NCI-H2196 treated with DMSO at 0.1 percent for 48 hours (cell line): ENCODE data around the gene PLCB3.
A peak's percentile ranks its signal among the peaks of the same experiment; 100 is the strongest.
"Not testable (repeated sequence)": the region's sequence is repeated elsewhere in the genome, so short reads cannot be mapped to it uniquely, and the experiment has no call there.

Experiments used
- DNase-seq: peaks from one replicate; lab custom pipeline; 2025; ENCODE audit not compliant: unreplicated experiment; lab: John Stamatoyannopoulos, UW

PLCB3 gene

DNA sequence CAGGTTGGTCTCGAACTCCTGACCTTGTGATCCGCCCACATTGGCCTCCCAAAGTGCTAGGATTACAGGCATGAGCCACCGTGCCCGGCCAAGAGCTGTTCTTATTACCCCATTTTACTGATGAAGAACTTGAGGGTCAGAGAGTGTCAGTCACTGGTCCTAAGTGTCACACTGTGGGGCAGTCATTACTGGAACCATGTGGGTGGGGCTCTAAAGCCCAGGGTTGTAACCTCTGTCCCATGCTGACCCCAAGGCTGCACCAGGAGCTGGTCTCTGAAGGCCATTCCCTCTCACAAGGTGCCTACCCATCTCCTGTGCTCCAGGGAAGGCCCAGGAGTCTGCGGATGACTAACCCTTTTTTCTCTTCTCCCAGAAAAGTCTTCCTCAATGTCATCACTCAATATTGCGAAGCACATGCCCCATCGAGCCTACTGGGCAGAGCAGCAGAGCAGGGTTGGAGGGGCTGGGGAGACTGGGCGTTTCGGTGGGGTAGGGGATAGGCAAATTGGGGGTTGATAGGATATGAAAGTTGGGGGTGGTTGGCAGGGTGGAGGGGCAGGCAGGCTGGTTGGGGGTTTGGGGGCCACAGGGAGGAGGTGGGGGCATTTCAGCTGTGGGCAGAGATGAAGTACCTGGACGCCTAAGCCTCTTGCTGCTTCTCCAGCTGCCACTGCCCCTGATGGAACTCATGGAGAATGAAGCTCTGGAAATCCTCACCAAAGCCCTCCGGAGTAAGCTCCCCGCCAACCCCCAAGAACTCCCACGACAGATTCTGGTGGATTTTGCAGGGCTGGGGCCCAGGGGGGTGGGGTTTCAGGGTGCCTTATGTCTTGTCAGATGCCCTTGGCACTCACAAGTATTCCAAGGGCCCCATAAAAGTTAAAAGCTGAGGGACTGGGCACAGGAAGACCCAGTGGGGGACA is 52.0 kb downstream of the PLCB3 start:
- DNase-seq = no peak

DNA sequence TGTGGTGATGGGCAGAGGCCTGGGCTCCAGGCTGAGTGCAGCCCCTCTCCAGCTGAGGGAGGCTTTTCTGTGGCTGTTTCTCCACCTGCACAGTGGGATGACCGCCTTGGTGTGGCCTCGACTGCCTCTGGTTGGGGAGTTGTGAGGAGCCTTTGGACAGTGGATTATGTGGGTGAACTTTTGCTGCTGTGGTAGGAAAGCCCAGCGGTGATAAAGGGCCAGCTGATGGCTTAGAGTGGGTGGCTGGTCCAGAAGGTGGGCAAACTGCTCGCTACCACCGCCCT is 52.6 kb downstream of the PLCB3 start:
- no peak for DNase-seq

DNA sequence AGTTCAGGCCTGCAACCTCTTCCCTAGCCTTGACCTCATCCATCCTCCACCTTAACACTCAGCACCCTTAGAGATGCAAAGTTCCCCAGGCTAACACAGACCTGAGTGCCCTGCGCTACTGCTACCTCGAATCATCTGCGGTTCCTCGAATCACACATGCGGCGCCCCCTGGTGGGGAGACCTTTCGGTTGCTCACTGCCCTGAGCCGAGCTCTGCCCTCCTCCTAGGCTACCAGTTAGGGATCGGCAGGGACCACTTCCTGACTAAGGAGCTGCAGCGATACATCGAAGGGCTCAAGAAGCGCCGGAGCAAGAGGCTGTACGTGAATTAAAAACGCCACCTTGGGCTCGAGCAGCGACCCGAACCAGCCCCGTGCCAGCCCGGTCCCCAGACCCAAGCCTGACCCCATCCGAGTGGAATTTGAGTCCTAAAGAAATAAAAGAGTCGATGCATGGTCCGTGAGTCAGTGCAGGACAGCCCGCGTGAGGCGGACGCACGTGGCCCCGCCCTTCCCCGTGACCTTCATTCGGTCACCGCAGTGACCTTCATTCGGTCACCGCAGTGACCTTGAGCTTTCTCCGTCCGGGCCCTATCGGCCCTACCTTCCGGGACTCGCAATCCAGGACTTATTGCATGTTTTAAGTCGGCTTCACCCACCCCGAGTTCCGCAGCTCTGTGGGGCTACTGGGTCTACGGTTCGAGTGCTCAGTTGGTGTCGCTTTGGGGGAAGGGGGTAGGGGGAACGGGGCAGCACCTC is 53.2 kb downstream of the PLCB3 start:
- DNase-seq = peak; percentile 88

DNA sequence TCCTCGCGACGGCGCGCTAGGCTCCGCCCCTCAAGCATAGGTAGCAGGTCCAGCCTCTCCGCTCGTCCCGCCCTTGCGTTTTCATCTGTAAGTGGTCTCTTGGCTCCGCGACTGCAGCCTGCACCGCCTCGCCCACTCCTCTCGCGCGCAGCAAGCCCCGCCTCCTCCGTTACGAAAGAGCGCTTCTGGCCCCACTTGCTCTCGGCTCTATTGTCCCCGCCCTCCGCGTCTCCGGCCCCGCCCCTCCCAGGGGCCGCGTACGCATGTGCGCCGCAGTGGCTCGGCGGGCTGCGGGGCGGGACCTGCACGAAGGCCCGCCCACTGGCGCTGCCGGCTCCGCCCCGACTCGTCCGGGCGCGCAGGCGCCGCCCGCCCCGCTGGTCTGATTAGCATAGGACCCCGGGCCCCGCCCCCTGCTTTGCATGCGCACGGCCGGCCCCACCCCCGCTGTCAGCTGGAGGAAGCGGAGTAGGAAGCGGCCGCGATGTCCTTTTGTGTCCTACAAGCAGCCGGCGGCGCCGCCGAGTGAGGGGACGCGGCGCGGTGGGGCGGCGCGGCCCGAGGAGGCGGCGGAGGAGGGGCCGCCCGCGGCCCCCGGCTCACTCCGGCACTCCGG is 53.9 kb downstream of the PLCB3 start, which contains the start of gene ESRRA:
ESRRA (plus strand) TSS at position 450 of the 616 bp plus-strand sequence. CDS start 1,656 bp downstream, outside the sequence.
- peak; percentile 100 for DNase-seq

DNA sequence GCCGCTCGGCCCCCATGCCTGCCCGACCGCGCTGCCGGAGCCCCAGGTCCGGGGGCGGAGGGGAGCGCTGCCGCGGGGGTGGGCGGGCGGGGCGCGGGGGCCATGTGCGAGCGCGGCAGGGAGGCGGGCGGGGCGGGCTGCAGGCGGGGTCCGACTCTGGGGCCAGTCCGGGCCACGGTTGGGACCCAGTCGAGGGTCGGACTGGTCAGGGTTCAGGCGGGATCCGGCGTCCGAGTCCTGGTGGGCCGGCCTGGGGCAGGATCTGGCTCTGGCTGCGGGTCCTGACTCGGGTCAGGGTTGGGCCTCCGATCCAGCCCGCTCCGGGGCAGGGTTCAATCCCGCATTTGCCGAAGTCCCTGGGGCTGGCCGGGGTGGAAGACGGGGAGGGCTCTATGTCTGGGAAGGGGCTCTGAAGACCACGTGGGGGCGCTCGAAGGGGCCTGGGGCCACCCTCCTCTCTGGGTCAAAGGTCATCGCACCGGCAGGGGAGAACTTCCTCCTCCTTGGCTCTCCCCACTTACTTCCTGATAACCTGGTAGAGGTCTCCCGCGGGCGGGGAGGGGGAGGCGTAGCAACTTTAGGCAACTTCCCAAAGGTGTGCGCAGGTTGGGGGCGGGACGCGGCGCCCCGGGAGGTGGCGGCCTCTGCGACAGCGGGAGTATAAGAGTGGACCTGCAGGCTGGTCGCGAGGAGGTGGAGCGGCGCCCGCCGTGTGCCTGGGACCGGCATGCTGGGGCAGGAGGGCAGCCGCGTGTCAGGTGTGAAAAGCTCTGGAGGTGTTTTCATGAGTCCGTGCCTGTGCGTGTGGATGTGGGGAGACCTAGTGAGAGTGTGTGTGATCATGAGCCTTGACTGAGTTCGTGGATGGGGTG is 54.6 kb downstream of the PLCB3 start:
- DNase-seq = peak; percentile 40

DNA sequence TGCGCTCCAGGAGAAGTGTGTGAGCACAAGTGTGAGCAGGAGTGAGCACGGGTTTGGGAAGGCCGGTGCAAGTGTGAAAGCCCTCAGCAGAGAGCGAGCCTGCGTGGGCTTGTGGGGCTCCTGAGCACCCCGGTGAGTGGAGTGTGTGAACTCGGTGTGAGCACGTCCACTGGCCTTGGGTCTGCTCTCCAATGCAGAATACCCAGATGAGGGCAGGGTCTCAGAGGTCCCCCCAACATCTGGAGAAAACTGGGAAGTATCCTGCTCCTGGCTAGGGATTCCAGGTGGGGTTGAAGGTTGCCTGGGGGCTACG is 55.2 kb downstream of the PLCB3 start:
- no peak for DNase-seq

DNA sequence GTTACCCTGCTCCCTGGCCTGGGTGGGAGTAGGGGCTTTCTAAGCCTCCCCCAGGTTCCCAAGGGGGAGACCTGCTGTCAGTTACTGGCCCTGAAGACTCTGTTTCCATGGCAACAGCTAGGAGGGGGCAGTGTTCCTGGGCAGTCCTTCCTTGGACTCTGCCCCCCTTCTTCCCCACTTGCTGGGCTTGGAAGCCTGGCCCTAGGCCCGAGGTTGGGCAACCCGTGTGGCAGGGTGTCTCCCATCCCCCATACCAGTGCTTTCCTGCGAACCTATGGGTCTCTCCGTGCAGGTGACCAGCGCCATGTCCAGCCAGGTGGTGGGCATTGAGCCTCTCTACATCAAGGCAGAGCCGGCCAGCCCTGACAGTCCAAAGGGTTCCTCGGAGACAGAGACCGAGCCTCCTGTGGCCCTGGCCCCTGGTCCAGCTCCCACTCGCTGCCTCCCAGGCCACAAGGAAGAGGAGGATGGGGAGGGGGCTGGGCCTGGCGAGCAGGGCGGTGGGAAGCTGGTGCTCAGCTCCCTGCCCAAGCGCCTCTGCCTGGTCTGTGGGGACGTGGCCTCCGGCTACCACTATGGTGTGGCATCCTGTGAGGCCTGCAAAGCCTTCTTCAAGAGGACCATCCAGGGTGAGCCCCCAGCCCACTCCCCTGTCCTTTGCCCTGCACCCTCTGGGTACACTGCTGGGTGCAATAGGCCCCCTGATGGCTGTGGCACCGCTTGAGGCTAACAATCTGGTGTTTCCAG is 55.7 kb downstream of the PLCB3 start:
- DNase-seq = no peak

DNA sequence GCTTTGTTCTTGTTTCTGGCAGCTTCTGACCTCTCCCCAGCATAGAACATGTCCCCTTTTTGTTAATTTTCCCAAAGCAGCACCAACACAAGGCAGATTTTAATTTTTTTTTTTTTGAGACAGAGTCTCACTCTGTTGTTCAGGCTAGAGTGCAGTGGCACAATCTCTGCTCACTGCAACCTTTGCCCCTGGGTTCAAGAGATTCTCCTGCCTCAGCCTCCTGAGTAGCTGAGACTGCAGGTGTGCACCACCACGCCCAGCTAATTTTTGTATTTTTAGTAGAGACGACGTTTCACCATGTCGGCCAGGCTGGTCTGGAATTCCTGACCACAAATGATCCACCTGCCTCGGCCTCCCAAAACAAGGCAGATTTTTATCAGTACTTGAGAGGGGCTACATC is 56.5 kb downstream of the PLCB3 start:
- DNase-seq = not testable (repeated sequence)

DNA sequence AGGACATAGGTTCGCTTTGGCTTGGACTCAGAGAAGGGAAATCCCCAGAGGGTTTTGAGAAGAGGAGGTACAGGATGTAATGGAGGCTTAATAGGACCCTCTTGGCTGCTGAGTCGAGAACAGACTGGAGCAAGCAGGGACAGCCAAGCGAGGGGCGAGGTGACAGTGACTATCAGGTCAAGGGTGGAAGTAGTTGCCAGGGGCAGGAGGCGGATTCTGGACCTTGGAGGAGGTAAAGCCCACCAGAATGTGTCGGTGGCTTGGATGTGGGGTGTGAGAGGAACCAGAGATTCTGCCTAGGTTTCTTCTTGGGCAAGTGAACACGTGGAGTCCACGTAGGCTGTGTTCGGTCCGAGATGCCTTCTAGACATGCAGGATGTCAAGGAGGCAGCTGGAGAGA is 61.6 kb downstream of the PLCB3 start:
- DNase-seq = no peak

DNA sequence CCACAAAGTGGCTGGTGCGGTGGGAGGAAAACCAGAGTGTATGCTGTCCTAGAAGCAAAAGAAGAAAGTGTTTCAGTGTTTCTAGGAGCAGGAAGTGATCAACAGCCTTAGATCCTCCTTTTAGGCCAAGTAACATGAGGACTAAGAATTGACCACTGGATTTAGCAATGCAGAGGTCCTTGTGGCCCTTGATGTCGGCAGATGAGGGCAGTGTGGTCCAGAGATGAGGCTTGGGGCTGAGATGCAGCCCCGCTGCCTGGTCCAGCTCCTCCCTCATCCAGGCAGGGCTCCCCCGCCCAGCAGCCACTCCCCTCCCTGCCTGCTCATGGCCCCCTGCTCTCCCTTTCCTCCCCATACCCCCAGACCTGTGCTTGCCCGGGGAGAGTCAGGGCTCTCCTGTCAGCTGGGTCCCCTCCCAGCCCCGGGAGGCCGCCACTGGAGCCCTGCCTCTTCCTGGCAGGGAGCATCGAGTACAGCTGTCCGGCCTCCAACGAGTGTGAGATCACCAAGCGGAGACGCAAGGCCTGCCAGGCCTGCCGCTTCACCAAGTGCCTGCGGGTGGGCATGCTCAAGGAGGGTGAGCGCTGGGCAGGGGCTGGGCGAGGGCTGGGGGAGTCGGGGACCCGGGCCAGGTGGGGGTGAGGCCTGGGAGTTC is 62.3 kb downstream of the PLCB3 start:
- DNase-seq = no peak

DNA sequence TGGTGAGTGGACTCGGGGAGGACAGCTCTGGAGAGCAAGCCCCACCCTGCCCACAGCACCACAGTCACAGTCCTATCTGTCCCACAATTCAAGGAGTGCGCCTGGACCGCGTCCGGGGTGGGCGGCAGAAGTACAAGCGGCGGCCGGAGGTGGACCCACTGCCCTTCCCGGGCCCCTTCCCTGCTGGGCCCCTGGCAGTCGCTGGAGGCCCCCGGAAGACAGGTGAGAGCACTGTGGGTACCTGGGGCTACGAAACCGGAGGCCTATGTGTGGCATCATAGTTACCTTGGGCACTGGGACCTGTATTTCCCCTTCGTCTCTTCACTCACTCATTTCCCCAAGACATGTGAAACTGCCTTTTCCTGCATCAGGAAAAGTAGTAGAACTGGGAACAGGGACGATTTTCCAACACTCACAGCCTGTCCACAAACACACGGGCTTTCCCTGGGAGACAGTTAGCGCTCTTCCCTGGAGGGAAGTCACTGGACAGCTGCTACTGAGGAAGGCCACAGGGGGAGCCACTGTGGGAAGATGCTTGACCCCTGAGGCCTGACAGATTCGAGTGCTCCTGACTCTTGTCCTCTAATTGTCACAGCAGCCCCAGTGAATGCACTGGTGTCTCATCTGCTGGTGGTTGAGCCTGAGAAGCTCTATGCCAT is 62.9 kb downstream of the PLCB3 start:
- no peak for DNase-seq

DNA sequence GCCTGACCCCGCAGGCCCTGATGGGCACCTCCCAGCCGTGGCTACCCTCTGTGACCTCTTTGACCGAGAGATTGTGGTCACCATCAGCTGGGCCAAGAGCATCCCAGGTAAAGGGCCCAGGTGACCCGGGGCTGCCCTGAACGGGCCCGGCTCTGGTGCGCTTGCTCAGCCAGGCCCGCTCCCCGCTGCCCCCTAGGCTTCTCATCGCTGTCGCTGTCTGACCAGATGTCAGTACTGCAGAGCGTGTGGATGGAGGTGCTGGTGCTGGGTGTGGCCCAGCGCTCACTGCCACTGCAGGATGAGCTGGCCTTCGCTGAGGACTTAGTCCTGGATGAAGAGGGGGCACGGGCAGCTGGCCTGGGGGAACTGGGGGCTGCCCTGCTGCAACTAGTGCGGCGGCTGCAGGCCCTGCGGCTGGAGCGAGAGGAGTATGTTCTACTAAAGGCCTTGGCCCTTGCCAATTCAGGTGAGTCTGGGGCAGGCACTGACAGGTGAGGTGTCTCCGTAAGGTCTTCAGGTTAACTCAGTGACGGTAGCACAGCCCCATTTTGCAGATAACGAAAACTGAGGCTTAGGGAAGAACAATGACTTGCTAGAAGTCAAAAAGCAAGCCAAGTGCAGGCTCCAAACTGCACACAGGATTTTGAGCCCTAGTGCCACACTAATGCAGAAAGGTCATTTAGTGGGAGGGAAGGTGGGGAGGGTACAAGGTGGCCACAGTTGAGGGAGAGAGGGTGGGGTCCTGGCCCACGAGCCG is 63.7 kb downstream of the PLCB3 start:
- DNase-seq = no peak

DNA sequence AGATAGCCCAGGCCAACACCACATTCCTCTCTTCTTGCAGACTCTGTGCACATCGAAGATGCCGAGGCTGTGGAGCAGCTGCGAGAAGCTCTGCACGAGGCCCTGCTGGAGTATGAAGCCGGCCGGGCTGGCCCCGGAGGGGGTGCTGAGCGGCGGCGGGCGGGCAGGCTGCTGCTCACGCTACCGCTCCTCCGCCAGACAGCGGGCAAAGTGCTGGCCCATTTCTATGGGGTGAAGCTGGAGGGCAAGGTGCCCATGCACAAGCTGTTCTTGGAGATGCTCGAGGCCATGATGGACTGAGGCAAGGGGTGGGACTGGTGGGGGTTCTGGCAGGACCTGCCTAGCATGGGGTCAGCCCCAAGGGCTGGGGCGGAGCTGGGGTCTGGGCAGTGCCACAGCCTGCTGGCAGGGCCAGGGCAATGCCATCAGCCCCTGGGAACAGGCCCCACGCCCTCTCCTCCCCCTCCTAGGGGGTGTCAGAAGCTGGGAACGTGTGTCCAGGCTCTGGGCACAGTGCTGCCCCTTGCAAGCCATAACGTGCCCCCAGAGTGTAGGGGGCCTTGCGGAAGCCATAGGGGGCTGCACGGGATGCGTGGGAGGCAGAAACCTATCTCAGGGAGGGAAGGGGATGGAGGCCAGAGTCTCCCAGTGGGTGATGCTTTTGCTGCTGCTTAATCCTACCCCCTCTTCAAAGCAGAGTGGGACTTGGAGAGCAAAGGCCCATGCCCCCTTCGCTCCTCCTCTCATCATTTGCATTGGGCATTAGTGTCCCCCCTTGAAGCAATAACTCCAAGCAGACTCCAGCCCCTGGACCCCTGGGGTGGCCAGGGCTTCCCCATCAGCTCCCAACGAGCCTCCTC is 64.6 kb downstream of the PLCB3 start:
- DNase-seq = not testable (repeated sequence)

DNA sequence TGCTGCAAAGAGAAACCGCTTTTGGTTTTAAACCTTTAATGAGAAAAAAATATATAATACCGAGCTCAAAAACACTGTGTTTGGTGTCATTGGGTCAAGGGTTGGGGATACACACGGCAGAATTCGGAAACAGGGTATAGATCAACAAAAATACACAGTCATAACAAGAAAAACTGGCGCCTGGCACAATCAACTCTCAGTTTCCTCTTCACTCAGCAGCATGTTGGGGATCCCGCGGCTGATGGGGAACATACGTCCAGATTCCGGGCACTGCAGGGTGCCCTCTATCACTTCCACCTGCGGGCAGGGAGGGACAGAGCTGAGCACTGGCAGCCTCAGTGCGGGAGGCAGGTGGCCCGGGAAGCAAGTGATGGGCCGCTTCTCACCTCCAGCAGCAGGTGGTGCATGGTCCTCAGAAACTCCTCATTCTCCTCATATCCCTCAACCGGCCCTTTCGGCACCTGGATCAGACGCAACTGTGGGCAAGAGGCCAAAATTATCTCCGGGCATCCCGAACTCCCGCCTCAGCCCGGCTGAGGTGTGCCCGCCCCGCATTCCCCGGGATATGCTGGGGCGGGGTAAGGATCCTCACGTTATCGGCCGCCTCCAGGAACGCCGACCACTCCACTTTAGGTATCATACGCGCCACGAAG is 65.5 kb downstream of the PLCB3 start:
- peak; percentile 49 for DNase-seq

DNA sequence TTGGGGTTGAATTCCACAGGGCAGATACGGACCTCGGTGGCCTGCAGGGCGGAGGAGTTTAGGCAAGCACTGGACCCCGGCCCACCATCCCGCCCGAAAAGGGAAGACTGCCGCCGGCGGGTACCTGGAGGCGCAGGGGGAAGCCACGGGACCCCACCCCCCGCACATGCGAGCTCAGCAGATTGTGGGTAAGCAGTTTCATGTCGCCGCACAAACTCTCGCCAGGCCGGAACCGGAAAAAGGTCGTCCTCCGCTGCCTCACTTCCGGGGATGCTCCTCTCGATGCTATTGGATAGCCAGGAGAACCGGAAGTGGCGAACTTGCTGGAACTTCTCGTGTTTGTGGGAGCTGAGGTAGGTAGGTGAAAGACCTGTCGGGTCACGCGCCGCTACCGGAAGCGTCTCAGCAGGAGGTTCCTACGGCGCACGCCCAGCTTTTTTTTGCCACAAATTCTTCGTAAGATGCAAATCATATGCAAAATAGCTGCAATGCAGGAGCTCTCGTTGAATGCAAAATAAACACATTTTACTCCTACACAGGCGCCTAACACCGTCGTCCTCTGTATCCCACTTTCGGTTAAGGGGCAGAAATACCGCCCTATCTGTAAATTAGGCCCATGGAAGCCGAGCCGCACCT is 66.1 kb downstream of the PLCB3 start, which contains the start of gene TRMT112:
TRMT112 (minus strand) TSS at position 235 of the 636 bp plus-strand sequence; CDS start at position 202, 33 bp downstream.
- peak; percentile 98 for DNase-seq

DNA sequence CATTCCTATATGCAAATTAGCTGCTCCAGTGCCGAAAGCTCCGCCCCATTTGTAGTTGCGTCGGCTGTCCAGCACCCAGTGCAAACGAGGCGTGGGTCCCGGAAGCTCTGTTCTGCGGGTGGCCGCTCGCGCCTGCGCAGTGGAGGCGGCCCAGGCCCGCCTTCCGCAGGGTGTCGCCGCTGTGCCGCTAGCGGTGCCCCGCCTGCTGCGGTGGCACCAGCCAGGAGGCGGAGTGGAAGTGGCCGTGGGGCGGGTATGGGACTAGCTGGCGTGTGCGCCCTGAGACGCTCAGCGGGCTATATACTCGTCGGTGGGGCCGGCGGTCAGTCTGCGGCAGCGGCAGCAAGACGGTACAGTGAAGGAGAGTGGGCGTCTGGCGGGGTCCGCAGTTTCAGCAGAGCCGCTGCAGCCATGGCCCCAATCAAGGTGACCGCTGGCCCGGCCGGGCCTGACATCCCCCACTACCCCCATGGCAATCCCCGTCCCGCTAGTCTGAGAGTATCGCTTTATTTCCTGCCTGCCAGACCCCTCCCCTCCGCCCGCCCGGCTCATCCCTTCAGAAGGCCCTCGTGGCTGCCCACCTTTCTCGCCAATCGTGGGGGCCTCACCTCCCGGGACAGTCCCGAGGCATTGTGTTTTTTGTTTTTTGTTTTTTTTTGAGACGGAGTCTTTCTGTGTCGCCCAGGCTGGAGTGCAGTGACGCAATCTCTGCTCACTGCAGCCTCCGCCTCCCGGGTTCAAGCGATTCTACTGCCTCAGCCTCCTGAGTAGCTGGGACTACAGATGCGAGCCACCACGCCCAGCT is 66.8 kb downstream of the PLCB3 start, which contains the start of gene PRDX5:
PRDX5 (plus strand) TSS at position 161 of the 805 bp plus-strand sequence; CDS start at position 256, 95 bp downstream.
- DNase-seq = peak; percentile 92
